Measurements from ENCODE around the gene PHF12. TPM values are rescaled to one million over a fixed set of nuclear protein-coding genes. Genes with fewer than 3 reads are reported as not detected.

PHF12 gene
- total and polyA plus RNA-seq, 2 of the 13 experiments (the other 11 are each of a cell fraction or from before 2014, with no cell fraction given): 9.8 to 17.1 TPM

- no peaks in the 10 kb centered on the region for H3K36me3 ChIP-seq (replicated peaks in 1 of 2; ENCODE audit: control insufficient read depth in 1 of 2, insufficient read depth in 2 of 2, low read length in 2 of 2)
- no peaks in the 10 kb centered on the region for H3K79me2 ChIP-seq (ENCODE audit: insufficient read depth, low read length)
- CTCF ChIA-PET (ENCODE audit: low intra/inter-chr PET ratio, low total read pairs): no interaction called here
- no peak for FAIRE-seq
- no peak overlapping the region for H3K4me2 ChIP-seq (ENCODE audit: low read depth, low read length)
- no peaks in the 10 kb centered on the region for H4K20me1 ChIP-seq (ENCODE audit: insufficient read depth, low read length)
- WGBS (ENCODE audit: low lambda C conversion rate): 25% methylated on average over 5 of the region's 15 CpGs
- H3K27me3 ChIP-seq (ENCODE audit: control insufficient read depth in 1 of 2, insufficient read depth in 2 of 2, low read length in 2 of 2): peaks cover 6 to 67% of the 10 kb centered on the region in 2 experiments; a peak in 3 of 5 replicates
- no peak for DNase-seq (ENCODE audit: low spot score)
- H3K27ac ChIP-seq (ENCODE audit: extremely low read length, insufficient read depth, low read length): no peak overlapping the region
- H2AFZ ChIP-seq (ENCODE audit: low read length): no peak overlapping the region
- intact Hi-C loops (cut with micrococcal nuclease; ENCODE audit: unreplicated experiment): no loop called here
- TF ChIP-seq ZNF720 (CRISPR knock-in tag; IDR thresholded peaks at IDR 0.05) (no peak), CBX1 (IDR thresholded peaks at IDR 0.05; ENCODE audit: low read depth) (no peak), REPIN1 (CRISPR knock-in tag; IDR thresholded peaks at IDR 0.05; ENCODE audit: borderline replicate concordance, low read depth) (no peak), HHEX (CRISPR knock-in tag; IDR thresholded peaks at IDR 0.05) (no peak), MLLT10 (CRISPR knock-in tag; IDR thresholded peaks at IDR 0.05) (no peak), NR0B2 (CRISPR knock-in tag; IDR thresholded peaks at IDR 0.05) (no peak), PTBP1 (IDR thresholded peaks at IDR 0.05; ENCODE audit: low read depth, low read length, poor library complexity, severe bottlenecking) (no peak), CAMTA2 (CRISPR knock-in tag; IDR thresholded peaks at IDR 0.05; ENCODE audit: borderline replicate concordance) (no peak), GMEB1 (CRISPR knock-in tag; IDR thresholded peaks at IDR 0.05; ENCODE audit: borderline replicate concordance) (no peak), GATA4 (IDR thresholded peaks at IDR 0.05; ENCODE audit: borderline replicate concordance, low read depth) (no peak)
- TF ChIP-seq, protein P1, sequence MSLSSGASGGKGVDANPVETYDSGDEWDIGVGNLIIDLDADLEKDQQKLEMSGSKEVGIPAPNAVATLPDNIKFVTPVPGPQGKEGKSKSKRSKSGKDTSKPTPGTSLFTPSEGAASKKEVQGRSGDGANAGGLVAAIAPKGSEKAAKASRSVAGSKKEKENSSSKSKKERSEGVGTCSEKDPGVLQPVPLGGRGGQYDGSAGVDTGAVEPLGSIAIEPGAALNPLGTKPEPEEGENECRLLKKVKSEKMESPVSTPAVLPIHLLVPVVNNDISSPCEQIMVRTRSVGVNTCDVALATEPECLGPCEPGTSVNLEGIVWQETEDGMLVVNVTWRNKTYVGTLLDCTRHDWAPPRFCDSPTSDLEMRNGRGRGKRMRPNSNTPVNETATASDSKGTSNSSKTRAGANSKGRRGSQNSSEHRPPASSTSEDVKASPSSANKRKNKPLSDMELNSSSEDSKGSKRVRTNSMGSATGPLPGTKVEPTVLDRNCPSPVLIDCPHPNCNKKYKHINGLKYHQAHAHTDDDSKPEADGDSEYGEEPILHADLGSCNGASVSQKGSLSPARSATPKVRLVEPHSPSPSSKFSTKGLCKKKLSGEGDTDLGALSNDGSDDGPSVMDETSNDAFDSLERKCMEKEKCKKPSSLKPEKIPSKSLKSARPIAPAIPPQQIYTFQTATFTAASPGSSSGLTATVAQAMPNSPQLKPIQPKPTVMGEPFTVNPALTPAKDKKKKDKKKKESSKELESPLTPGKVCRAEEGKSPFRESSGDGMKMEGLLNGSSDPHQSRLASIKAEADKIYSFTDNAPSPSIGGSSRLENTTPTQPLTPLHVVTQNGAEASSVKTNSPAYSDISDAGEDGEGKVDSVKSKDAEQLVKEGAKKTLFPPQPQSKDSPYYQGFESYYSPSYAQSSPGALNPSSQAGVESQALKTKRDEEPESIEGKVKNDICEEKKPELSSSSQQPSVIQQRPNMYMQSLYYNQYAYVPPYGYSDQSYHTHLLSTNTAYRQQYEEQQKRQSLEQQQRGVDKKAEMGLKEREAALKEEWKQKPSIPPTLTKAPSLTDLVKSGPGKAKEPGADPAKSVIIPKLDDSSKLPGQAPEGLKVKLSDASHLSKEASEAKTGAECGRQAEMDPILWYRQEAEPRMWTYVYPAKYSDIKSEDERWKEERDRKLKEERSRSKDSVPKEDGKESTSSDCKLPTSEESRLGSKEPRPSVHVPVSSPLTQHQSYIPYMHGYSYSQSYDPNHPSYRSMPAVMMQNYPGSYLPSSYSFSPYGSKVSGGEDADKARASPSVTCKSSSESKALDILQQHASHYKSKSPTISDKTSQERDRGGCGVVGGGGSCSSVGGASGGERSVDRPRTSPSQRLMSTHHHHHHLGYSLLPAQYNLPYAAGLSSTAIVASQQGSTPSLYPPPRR (CRISPR knock-in tag; IDR thresholded peaks at IDR 0.05; ENCODE audit: borderline replicate concordance): no peak
- ATAC-seq: no peak
- no peak overlapping the region for H3K4me3 ChIP-seq (replicated peaks in 1 of 3; ENCODE audit: insufficient read depth in 1 of 3, low read depth in 2 of 3, low read length in 3 of 3)
- H3K9me3 ChIP-seq (ENCODE audit: low read length): no peaks in the 10 kb centered on the region
- in situ Hi-C loops (cut with HindIII; ENCODE audit: extremely low pct_ligation_motif_present, low pct_unique_long_range_greater_than_20kb): no loop called here
- H3K4me1 ChIP-seq (ENCODE audit: insufficient read depth, low read length): peaks cover 36% of the 10 kb centered on the region
- POLR2A ChIA-PET: no interaction called here
- no TSS peak for BruUV-seq (replicated peaks)
- H3K9ac ChIP-seq (ENCODE audit: insufficient read depth, low read depth, low read length): no peak overlapping the region
These were observed 35.7 kb upstream of the PHF12 start for GRCh38 chr17:28986714-28987655.
